Colonic mucosa (tissue), 4 donors: Measurements from ENCODE around the gene ITGA3. TPM values are rescaled to one million over a fixed set of nuclear protein-coding genes. Genes with fewer than 3 reads are reported as not detected.

Experiments used
- DNase-seq: peaks from one replicate; pipeline ENCODE4 v3.0.0-alpha.2; 2020
- H3K27ac ChIP-seq: fragments of 200-600 bp; one replicate; pipeline ENCODE4 v1.8.0; 2021
- H3K27me3 ChIP-seq: fragments of 200-600 bp; one replicate; pipeline ENCODE4 v1.8.0; 2021
- H3K36me3 ChIP-seq: fragments of 200-600 bp; one replicate; pipeline ENCODE4 v1.8.0; 2021
- H3K4me1 ChIP-seq: fragments of 200-600 bp; one replicate; pipeline ENCODE4 v1.8.0; 2021; ENCODE audit warnings: mild to moderate bottlenecking
- H3K4me3 ChIP-seq: fragments of 200-600 bp; one replicate; pipeline ENCODE4 v1.8.0; 2021
- H3K9ac ChIP-seq, 2 donors: one replicate each; pipeline ENCODE4 v1.7.0; 2013; ENCODE audit warnings: control low read depth in 2 of 2, low read depth in 2 of 2, low read length in 2 of 2
- H3K9me3 ChIP-seq: fragments of 200-600 bp; one replicate; pipeline ENCODE4 v1.8.0; 2021
- intact Hi-C: fragments of 100-400 bp; cut with DNase I; formaldehyde crosslinking; loops from one replicate; pipeline ENCODE4 v1.14.1; 2022
- total RNA-seq, 2 donors: library from RNA; stranded (reverse); fragmentation: NEBNext Ultra II Directional in 1 of 2; extraction: Animal tissue kit (Norgen Biotek cat#: 25700) in 1 of 2; gene quantifications; one replicate each; pipeline ENCODE4 v1.2.1, GENCODE V29; 2021
- TF ChIP-seq, protein P1 (sequence below): fragments of 200-600 bp; IDR thresholded peaks from one replicate; pipeline ENCODE4 v1.8.0; 2022; ENCODE audit warnings: antibody characterized with exemption, mild to moderate bottlenecking
- donor health status: healthy.
- donor health status: DM: no; HTN: no; CAD: no.
- donor health status: DM: no; HTN: no; CAD: no.

ITGA3 gene
- total RNA-seq, 2 donors from 2014 or later, result 111 to 116 TPM

DNA sequence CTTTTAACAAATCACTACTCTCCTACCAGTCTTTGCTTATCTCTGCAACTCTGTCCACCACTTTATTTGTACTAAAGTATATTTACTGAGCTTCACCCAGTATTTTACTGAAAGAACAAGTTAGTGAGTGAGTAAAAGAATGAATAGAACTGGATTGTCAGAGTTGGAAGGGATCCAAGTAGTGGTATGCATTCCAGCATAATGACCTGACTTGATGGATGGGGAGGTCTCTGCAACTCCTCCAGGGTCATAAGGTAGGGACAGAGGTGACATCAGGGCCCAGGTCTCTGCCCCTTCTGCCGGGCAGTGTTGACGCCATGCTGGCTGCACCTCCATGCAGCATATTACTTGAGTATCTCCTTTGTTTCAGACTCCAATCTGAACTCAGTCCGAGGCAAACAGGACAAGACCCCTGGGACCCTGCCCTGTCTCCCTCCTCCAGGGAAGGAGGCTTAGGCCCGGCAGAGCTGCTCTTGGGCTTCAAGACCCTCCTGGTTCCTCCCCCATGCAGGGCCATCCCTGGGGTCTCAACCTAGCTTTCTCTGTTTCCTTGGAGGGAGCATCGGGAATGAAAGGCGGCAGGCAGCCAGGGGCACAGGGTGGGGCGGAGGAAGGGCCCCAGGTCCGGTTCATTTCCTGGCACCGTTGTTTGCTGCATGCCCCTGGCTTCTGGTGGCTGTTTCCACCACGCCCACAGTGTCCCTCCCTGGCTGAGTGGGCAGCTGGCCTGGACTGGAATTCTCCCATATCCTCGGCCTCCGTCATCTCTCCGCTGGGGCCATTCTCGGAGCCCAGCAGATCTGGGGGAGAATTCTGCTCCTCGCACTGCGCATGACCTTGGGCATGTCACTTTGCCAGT is 12.4 kb upstream of the ITGA3 start:
- peak; percentile 69 for DNase-seq
- no peaks in the 10 kb centered on the region for H3K9me3 ChIP-seq
- no peak overlapping the region for H3K27ac ChIP-seq
- peaks cover 3% of the 10 kb centered on the region for H3K4me1 ChIP-seq
- H3K4me3 ChIP-seq, result no peak overlapping the region
- no peaks in the 10 kb centered on the region for H3K36me3 ChIP-seq
- H3K27me3 ChIP-seq, result no peaks in the 10 kb centered on the region
- no peak overlapping the region for H3K9ac ChIP-seq
- intact Hi-C loops, result no loop called here
- TF ChIP-seq, protein P1, sequence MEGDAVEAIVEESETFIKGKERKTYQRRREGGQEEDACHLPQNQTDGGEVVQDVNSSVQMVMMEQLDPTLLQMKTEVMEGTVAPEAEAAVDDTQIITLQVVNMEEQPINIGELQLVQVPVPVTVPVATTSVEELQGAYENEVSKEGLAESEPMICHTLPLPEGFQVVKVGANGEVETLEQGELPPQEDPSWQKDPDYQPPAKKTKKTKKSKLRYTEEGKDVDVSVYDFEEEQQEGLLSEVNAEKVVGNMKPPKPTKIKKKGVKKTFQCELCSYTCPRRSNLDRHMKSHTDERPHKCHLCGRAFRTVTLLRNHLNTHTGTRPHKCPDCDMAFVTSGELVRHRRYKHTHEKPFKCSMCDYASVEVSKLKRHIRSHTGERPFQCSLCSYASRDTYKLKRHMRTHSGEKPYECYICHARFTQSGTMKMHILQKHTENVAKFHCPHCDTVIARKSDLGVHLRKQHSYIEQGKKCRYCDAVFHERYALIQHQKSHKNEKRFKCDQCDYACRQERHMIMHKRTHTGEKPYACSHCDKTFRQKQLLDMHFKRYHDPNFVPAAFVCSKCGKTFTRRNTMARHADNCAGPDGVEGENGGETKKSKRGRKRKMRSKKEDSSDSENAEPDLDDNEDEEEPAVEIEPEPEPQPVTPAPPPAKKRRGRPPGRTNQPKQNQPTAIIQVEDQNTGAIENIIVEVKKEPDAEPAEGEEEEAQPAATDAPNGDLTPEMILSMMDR, result no peak

DNA sequence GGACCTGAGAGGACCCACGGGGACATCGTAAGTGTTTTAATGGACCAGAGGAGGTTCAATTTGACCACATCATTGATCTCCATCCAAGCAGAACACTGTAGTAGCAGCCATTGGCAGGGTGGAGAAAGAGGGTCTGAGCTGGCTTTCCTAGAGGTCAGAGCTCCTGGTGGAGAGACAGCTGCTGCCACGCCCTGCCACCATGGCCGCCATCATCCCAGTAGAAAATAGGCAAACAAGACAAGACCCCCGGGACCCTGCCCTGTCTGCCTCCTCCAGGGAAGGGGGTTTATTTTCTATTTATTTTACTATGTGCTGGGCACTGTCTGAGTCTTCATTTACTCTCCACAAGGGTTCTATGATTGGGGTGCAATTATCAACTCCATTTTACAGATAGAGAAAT is 11.4 kb upstream of the ITGA3 start:
- no peaks in the 10 kb centered on the region for H3K9me3 ChIP-seq
- DNase-seq, result no peak
- intact Hi-C loops, result no loop called here
- no peaks in the 10 kb centered on the region for H3K27me3 ChIP-seq
- H3K36me3 ChIP-seq, result no peaks in the 10 kb centered on the region
- H3K4me3 ChIP-seq, result no peak overlapping the region
- TF ChIP-seq, protein P1, result no peak
- no peak overlapping the region for H3K9ac ChIP-seq
- peaks cover 3% of the 10 kb centered on the region for H3K4me1 ChIP-seq
- no peak overlapping the region for H3K27ac ChIP-seq

DNA sequence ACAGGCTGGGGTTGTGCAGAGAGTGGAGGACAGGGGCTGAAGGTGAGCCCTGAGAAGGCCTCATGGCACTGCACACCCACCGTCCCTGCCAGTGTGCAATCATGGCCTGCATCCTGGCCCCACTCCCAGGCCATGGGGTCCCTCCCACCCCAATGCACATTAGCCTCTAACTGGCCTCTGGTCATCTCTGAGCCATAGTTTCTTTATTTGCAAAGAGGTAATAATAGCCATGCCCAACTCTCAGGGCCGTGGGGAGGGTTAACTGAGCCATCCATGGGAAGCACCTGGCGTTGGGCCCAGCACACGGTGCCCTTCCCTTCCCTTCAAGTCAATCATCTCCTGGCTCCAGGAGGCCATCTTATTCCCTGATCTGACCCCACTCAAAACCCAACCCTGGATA is 10.8 kb upstream of the ITGA3 start:
- H3K9me3 ChIP-seq, result no peaks in the 10 kb centered on the region
- H3K4me1 ChIP-seq, result peaks cover 3% of the 10 kb centered on the region
- no peaks in the 10 kb centered on the region for H3K36me3 ChIP-seq
- no peaks in the 10 kb centered on the region for H3K27me3 ChIP-seq
- TF ChIP-seq, protein P1, result no peak
- no peak overlapping the region for H3K27ac ChIP-seq
- no peak overlapping the region for H3K9ac ChIP-seq
- intact Hi-C loops, result no loop called here
- H3K4me3 ChIP-seq, result no peak overlapping the region
- DNase-seq, result no peak

DNA sequence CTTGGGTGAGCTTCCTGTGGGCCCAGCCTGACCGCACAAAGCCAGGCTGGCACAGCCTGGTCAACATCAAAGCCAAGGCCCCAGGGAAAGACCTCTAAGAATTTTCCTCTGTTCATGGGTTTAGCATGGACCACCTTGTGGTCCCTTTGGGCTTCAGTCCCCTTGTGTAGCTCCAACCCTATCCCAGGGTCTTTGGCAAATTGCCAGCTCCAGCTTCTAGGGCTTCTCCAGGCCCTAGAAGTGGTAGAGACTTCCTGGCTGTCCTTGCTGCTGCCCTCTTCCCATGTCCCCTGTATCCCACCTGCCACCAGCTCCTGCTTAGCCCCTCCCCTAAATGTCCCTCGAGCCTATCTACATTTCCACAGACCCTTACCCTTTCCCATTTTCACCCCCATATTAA is 9.7 kb upstream of the ITGA3 start:
- H3K4me1 ChIP-seq, result peaks cover 3% of the 10 kb centered on the region
- H3K9ac ChIP-seq, result no peak overlapping the region
- intact Hi-C loops, result no loop called here

DNA sequence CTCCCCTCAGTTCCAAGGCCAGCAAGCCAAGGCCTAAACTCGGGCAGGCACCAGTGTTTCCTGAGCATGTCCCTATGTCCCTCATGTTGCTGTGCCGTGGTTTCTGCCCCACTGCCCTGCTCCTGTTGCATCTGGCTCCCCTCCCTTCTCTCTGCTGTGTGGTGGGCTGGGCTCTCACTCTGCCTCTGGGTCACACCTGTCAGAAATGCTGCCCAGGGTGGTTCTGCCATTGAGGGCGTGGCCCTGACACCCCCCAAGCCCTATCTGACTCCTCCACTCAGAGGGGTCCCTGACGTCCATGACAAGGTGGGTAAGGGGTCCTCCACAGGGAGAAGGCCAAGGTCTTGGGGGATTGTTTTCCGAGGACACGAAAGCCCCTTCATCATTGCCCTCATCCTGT is 9.2 kb upstream of the ITGA3 start:
- no peaks in the 10 kb centered on the region for H3K27me3 ChIP-seq
- no peaks in the 10 kb centered on the region for H3K9me3 ChIP-seq
- TF ChIP-seq, protein P1, result no peak
- no peaks in the 10 kb centered on the region for H3K36me3 ChIP-seq
- peaks cover 3% of the 10 kb centered on the region for H3K4me1 ChIP-seq
- H3K4me3 ChIP-seq, result no peak overlapping the region
- H3K9ac ChIP-seq, result no peak overlapping the region
- no peak overlapping the region for H3K27ac ChIP-seq
- no peak for DNase-seq
- intact Hi-C loops, result no loop called here

More for the DNA sequence above, 9.7 kb upstream of the ITGA3 start:
- H3K27me3 ChIP-seq, result no peaks in the 10 kb centered on the region
- no peaks in the 10 kb centered on the region for H3K9me3 ChIP-seq
- TF ChIP-seq, protein P1, result no peak
- no peak overlapping the region for H3K4me3 ChIP-seq
- no peak for DNase-seq
- no peaks in the 10 kb centered on the region for H3K36me3 ChIP-seq
- no peak overlapping the region for H3K27ac ChIP-seq
